Activated T-cell treated with anti-CD3 and anti-CD28 coated beads for 1 hour (primary cell): ENCODE measurements around the gene MAML2.

Experiments
- DNase-seq: peaks from one replicate; pipeline ENCODE4 v3.0.0-alpha.2; 2020; ENCODE audit warnings: low read depth

The MAML2 gene

DNA sequence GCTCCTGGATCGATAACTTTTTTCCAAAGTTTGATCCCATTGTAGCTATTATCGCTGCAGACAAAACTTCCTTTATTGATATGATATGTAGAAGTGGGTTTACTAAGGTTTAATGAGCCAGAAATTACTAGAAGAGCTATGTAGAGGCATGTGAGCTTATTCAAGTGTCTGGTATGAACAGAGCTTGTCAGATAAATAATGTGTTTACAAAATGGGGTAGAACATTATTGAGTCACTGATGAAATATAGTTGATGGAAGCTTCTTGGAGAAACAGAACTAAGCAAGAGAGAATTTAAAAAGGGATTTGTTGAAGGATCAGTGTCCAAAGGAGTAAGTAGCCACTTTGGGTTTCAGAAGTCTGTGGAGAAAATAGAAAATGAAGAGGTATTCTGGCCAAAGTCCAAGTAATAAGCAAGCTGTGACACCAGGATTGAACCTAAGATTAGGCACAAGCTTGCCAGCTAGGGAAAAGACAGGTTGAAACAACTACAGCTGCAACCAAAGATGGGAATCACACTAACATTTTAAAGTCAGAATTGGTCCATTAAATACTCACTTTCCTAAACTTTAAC, 104.3 kb downstream of the MAML2 start:
- DNase-seq = no peak

DNA sequence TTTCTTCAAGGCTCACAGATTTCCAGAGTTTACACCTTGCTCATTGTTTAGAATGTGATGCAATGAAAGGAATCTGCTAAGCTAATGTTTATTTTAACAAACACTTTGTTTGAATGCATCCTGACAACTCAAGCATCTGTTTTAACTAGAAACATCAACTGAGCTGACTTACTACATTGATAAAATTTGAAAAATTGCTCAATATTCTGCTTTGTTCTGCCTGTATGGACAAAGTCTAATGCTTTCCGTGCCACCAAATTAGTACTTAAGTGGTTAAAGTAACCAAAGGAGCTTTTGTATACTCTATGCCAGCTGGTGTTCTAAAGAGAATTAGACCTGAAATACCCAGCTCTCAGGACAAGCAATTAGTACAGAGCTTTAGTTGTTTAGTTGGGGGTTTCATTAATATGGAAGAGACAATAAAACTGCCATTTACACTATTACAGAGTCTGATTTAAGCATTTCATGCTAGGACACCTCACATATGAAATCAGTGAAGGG, 105.2 kb downstream of the MAML2 start:
- no peak for DNase-seq

DNA sequence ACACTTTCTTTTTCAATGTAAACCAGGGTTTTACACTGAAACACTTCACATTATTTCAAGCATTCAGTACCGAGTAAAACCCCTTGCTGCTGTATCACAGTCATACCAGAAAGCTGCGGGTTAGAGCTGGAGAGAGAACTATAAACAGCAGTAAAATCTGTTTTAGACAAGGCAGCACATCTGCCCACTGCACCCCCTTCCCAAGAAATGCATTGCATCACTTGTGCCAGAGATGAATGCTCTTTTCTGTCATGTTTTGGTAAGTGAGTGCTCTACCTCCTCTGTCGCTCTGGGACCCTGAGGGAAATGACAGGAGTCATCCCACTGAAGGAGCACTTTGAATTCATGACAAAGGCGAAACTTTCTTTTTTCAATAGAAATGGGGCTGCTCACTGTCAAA, 107.2 kb downstream of the MAML2 start:
- no peak for DNase-seq

- DNase-seq = no peak
Observed at GRCh38 chr11:96234866-96235441, 108.0 kb downstream of the MAML2 start.

DNA sequence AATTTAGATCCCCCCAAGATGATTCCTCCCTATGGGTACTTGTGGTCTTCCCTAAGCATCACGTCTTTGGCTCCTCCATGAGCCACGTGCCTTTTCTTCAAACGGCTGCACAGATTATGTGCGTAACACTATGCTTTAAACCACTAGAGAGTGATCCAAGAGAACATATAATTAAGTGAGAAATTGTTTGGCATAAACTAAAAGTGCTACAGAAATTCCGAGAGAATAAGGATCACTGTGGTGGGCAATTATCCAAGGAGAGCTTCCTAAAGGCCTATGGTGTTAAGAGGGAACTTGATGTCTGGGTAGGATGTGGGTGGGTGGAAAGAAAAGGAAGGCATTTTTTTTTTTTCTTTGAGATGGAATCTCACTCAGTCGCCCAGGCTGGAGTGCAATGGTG, 110.9 kb downstream of the MAML2 start:
- DNase-seq = no peak

- DNase-seq = no peak
Observed at GRCh38 chr11:96230686-96231085, 112.3 kb downstream of the MAML2 start.

DNA sequence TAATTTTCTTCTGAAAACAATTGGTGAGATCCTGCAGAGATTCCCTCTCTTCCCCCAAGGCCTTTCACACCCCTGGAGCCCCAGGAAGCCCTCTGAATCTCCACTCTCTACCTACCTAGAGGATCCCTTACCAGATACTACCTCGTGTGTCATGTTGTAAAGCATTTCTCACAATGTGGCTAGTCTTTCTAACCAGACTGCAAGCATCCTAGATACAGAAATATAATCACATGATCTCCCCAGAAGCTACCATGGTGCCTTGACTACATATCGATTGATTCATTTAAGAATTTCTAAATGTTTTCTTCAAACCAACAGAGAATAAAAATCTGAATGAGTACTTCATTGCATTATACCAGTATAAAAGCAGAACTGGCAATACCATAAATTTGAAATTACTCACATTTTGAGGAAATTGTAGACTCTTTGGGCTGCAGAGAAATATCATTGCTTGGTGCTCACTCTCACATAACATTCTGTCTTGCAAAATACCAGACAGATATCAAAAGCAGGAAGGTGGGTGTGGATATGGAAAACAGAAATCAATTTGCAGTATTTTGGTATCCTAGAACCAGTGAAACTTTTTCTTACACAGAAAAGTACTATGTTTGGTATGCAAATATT, 113.5 kb downstream of the MAML2 start:
- no peak for DNase-seq

DNA sequence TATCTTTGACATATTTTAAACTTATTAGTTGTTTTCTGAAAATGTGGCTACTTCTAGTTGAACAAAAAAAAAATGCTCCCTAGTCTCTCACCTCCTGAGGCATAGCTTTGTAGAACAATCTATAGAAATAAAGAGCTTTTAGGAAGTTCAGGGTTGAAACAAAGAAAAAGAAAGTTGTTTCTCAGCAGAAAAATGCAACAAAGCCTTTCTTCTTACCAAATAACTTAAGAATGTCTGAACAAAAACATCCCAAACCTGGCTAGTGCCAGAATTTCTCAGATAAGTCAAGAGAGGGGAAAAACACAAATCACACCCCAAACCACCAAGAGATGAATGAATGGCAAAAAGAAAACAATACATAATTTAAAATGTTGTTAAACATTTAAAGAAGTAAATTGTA, 114.1 kb downstream of the MAML2 start:
- DNase-seq = no peak

- no peak for DNase-seq
Observed at GRCh38 chr11:96228473-96228891, 114.5 kb downstream of the MAML2 start.

GRCh38 chr11:96227244-96227643, 115.8 kb downstream of the MAML2 start:
- DNase-seq = no peak

DNA sequence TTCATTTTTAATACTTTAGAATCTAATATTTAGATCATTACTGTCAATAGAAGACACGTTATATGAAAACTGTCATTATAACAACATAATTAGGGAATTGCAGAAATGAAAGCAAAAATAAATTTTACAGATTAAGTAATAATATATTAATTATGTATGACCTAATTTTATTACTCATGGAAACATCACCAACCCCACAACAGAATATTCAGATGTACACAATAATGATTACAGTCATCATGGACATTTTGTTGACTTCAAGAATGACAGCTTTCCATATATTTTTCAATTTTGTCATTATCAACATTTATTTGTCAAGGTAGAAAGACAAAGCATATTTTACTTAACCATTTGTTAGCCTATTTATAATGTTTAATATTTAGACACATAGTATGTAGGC, 119.9 kb downstream of the MAML2 start:
- no peak for DNase-seq

DNA sequence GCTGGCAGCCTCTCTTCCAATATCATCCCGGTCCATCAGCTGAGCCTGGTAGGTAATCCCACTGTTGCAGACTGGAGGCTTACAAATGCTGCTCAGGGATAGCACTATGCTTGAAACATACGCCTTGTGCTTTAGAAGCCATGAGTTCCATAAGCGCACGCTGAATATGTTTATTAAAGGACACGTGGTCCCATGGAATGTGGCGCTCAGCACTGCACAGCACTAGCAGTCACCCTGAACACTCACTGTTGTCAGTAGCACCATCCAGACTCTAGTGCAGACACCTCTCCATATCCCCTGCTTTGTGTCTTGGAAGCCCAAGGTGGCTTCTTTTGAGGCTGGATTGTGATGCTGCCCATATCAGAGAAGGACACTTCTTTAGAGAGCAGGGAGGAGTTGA, 120.9 kb downstream of the MAML2 start:
- DNase-seq = no peak

DNA sequence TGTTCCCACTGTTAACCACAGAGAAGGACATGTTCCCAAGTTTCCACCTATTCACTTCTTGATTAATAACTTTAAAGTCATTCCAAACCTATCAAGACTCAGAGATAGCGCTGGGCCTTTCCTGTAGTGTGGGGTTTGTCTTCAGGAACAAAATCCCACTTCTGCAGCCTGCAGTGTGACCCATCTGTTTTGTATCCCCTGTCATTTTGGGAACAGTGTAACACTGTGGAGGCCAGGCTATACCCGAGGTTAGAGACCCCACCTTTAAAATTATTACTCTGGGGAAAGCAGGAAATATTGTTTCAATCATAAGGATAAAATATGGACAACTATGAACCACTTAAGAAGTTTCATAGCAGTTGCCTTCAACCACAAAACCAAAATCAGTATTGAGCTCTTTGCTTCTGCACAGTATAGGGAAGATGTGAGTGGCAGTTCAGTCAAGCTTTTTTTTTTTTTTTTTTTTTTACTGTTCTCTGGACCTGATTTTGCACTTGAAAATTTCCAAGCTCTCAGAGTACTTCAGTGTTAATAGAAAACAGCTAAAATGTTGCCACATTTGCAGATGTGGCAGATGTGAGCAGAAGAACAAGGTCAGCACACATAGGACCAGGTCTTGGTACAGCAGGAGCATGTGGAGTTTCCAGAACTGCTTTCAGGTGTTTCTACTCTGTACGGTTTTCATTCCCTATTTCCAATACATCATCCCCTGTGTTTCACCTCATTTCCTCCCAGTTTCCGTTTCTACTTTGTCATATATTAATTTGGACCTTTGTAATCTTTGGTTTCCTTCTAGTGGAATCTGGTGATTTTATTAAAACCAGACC, 121.5 kb downstream of the MAML2 start:
- no peak for DNase-seq

- DNase-seq = no peak
Observed at GRCh38 chr11:96219981-96220623, 122.9 kb downstream of the MAML2 start.

- DNase-seq = no peak
Observed at GRCh38 chr11:96218901-96219300, 124.1 kb downstream of the MAML2 start.

DNA sequence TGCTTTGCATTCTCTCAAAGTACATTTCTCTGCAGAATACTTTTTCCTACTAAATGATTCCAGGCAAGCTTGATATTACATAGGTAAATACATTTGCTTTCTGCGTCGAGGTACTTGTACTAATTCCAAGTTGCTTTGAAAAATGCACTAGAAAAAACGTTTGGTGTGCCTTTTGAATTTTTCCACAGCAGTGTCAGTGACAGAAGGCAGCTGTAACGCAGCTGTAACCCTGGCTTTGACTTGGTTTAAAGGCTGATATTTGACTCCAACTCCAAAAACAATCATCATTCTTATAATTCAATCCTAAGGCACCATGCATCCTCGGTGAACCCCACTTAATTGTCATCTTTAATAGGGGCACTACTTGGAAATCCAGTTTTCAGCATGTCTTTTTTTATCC, 125.0 kb downstream of the MAML2 start:
- DNase-seq = no peak

DNA sequence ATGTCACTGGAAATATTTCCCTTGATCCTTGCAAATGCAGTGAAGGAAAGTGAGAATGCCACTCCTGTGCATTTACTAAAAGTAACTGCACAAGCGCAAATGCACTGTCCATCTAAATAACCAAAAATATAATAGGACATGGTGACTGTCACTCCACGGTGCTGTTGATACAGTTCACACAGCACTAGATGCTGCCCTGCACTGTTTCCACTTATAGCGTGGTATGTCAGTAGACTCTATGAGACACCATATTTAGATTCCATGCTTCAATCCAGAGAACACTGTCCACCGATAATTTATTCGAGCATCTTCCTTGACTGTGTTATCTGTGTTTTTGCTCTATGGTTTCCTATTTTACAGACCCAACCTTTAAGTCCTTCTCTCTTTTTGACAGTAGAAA, 125.8 kb downstream of the MAML2 start:
- no peak for DNase-seq

DNA sequence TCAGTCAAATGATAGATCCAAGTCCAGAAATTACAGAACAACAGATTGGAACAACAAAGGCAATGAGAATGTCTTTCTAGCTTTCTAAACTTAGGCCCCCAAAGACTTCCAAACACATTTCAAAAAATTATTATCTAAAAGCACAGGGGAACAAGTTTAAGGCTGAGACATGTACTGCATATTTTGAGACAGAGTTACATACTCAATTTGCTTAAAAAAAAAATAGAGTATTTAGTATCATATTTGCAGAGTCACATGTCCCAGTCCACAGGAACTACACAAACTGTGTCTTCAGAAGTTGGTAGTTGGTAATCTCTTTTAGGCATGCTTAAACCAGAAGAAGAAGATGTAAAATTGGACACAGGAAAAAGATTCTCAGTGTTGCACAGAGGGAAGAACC, 127.2 kb downstream of the MAML2 start:
- DNase-seq = no peak

DNA sequence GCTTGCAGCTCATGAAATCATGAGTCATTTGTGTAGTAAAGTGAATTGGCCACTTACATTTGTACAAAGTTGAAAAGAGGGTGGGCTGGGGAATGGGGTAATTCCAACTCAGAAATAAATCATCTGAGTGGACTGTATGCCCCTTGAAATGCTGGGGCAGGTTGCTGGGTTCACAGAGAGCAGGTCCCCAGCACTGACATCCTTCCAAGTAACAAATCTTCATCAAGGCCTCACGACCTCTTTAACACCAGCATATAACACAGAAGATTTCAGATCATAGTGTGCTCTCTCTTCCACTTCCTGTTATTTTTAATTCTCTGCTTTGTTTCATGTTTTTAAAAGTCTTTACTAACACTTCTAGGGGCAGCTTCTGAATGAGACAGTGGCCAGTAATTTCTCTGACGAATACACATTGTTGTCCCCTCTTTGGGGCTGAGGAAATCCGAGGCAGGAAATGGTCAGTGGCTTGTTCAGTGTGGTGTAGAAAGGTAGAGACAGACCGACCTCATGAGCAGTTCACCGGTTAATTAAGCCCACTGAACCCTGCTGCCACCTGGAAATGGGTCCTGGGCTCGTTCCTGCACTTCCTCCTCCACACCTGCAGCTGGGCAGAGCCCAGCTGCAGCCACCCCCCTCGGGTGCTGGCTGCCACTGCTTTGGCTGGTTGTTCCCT, 127.7 kb downstream of the MAML2 start:
- no peak for DNase-seq

DNA sequence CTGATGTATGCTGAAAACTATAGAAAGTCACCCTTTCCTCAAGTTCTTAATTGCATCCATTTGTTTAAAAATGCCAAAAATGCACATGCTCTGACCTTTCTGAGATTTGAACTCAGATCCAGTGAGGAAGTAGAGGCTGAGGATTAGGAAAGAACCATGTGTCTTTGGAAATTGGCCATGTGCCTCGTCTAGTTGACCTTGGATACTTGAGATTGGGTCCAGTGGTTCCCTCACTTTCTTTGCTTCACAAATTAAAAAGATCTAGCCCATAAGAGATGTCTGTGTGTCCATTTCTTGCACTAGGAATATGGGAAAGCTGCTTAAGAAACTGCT, 128.3 kb downstream of the MAML2 start:
- DNase-seq = no peak

DNA sequence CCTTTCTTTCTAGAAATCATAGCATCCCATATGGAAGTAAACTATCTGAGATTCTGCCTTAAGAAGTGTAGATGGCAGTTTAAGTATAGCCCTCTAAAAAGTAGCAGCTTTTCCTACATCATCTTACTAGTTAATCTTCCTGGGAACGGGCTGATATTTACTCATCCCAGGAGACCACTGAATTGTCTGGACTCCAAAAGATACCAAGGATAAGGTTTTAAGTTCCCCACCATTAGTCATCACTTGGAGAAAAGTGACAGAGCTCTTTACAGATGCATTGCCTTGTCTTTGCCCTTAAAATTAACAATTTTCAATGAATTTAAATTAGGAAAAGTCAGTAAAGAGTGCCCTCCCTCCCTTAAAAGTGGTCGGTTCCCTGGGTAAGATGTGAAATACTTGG, 129.5 kb downstream of the MAML2 start:
- no peak for DNase-seq

DNA sequence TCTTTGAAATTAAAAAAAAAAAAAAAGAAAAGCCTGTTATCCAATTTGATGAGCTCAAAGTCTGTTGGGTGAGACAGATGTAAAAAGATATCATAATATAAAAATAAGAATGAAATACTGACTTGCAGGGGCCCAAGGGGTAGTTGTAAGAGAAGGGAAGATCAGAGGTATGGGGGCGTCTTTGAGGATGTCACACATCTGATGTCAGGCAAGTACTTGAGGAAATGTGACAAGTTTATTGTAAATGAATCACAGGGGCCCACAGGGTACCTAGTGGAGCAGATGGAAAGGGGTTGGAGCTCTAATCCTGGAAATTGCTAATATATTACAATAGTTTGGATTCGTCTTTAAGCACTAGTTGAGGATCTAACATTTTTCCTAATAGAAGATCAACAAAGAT, 131.6 kb downstream of the MAML2 start:
- DNase-seq = no peak
